Uterus (tissue), 4 donors: ENCODE measurements around the gene HACD2. TPM values are rescaled to one million over a fixed set of nuclear protein-coding genes. Genes with fewer than 3 reads are reported as not detected.

Source experiments
- DNase-seq, 2 donors: peaks; one replicate each; pipeline ENCODE4 v3.0.0-alpha.2; 2019 to 2020
- H3K27ac ChIP-seq, 2 donors: fragments of 200-600 bp; sonication (generic); 1 replicate in 1 of 2; 2 replicates in 1 of 2; pipeline ENCODE4 v1.5.1; 2016 to 2018
- H3K27me3 ChIP-seq, 2 donors: fragments of 200-600 bp; sonication (generic); one replicate each; pipeline ENCODE4 v1.5.1; 2018 to 2019; ENCODE audit warnings: control low read depth in 1 of 2
- H3K36me3 ChIP-seq, 2 donors: fragments of 200-600 bp; sonication (generic); one replicate each; pipeline ENCODE4 v1.5.1; 2019; ENCODE audit warnings: control low read depth in 1 of 2
- H3K4me1 ChIP-seq, 2 donors: fragments of 200-600 bp; sonication (generic); one replicate each; pipeline ENCODE4 v1.5.1; 2018 to 2019; ENCODE audit warnings: control low read depth in 1 of 2
- H3K4me3 ChIP-seq, 2 donors: fragments of 200-600 bp; sonication (generic); 1 replicate in 1 of 2; 2 replicates in 1 of 2; pipeline ENCODE4 v1.5.1; 2018 to 2019; ENCODE audit warnings: mild to moderate bottlenecking in 1 of 2
- H3K9me3 ChIP-seq, 2 donors: fragments of 200-600 bp; sonication (generic); one replicate each; pipeline ENCODE4 v1.5.1; 2019; ENCODE audit warnings: control low read depth in 1 of 2
- POLR2A ChIP-seq, 2 donors: fragments of 450-650 bp; IDR thresholded peaks; one replicate each; pipeline ENCODE4 v1.6.1; 2016; ENCODE audit warnings: antibody characterized with exemption in 2 of 2, mild to moderate bottlenecking in 1 of 2, moderate library complexity in 1 of 2
- intact Hi-C: fragments of 100-400 bp; cut with DNase I; formaldehyde crosslinking; loops from one replicate; pipeline ENCODE4 v1.15.1; 2023; ENCODE audit warnings: low total_unique reads
- total RNA-seq, 4 donors: library from RNA; depleted of rRNA in 3 of 4; stranded (reverse); fragments of >200 nt in 3 of 4; gene quantifications; one replicate each; pipeline versions ENCODE4 v1.1.0 to v1.2.4, GENCODE V29; 2014 to 2023
- TF ChIP-seq, protein P1 (sequence below), 4 experiments: fragments of 200-600 bp in 2 of 4; fragments of 450-650 bp in 2 of 4; sonication (generic) in 2 of 4; IDR thresholded peaks; one replicate each; pipeline ENCODE4 v1.5.1; 2016 to 2019; ENCODE audit warnings: antibody characterized with exemption in 4 of 4, mild to moderate bottlenecking in 2 of 4, moderate library complexity in 1 of 4
- donor health status: DM: yes; HTN: yes; CAD: no.

Gene HACD2
- total RNA-seq, 4 donors from 2014 or later, result 21.5 to 38.0 (median 28.8) TPM

DNA sequence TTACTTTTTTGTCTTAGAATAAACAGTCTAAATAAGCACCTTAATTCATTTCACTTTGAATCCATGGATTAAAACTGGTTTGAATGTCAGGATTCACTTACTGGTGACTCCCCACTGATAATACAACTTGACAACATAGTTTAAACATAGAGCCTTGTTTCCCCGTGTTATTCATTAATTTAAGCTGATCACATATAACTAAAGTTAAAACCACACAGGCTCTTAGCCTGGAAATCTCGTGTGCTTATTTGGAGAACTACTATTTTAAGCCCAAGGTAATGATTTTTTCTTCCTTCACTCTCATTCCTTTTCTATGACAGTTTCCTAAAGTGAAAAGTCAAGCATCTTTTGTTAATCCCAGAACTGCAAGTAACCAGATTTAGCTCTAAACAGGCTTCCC lies 64.2 kb downstream of the HACD2 start:
- no peaks in the 10 kb centered on the region for H3K4me1 ChIP-seq

GRCh38 chr3:123518892-123519485 lies 65.9 kb downstream of the HACD2 start:
- Histone ChIP-seq H3K9me3 (no peaks in the 10 kb centered on the region), H3K4me1 (no peaks in the 10 kb centered on the region), H3K4me3 (no peak overlapping the region), H3K36me3 (no peaks in the 10 kb centered on the region), H3K27me3 (no peaks in the 10 kb centered on the region), H3K27ac (no peak overlapping the region)
- no peak for TF ChIP-seq POLR2A (IDR thresholded peaks at IDR 0.05)
- TF ChIP-seq, protein P1, sequence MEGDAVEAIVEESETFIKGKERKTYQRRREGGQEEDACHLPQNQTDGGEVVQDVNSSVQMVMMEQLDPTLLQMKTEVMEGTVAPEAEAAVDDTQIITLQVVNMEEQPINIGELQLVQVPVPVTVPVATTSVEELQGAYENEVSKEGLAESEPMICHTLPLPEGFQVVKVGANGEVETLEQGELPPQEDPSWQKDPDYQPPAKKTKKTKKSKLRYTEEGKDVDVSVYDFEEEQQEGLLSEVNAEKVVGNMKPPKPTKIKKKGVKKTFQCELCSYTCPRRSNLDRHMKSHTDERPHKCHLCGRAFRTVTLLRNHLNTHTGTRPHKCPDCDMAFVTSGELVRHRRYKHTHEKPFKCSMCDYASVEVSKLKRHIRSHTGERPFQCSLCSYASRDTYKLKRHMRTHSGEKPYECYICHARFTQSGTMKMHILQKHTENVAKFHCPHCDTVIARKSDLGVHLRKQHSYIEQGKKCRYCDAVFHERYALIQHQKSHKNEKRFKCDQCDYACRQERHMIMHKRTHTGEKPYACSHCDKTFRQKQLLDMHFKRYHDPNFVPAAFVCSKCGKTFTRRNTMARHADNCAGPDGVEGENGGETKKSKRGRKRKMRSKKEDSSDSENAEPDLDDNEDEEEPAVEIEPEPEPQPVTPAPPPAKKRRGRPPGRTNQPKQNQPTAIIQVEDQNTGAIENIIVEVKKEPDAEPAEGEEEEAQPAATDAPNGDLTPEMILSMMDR (IDR thresholded peaks at IDR 0.05), result no peak
- no peak for DNase-seq
- intact Hi-C loops, result no loop called here

More for the DNA sequence above, 64.2 kb downstream of the HACD2 start:
- intact Hi-C loops, result no loop called here
- no peak for DNase-seq
- Histone ChIP-seq H3K9me3 (no peaks in the 10 kb centered on the region), H3K4me3 (no peak overlapping the region), H3K27ac (no peak overlapping the region), H3K36me3 (no peaks in the 10 kb centered on the region), H3K27me3 (no peaks in the 10 kb centered on the region)
- TF ChIP-seq POLR2A (IDR thresholded peaks at IDR 0.05), result no peak
- TF ChIP-seq, protein P1 (IDR thresholded peaks at IDR 0.05), result no peak

- no peaks in the 10 kb centered on the region for H3K4me1 ChIP-seq
- intact Hi-C loops, result no loop called here
- H3K27ac ChIP-seq, result no peak overlapping the region
- DNase-seq, result no peak
- H3K27me3 ChIP-seq, result no peaks in the 10 kb centered on the region
- no peak overlapping the region for H3K4me3 ChIP-seq
- no peaks in the 10 kb centered on the region for H3K9me3 ChIP-seq
- no peaks in the 10 kb centered on the region for H3K36me3 ChIP-seq
- TF ChIP-seq, protein P1 (IDR thresholded peaks at IDR 0.05), result no peak
- TF ChIP-seq POLR2A (IDR thresholded peaks at IDR 0.05), result no peak
Observed at GRCh38 chr3:123511726-123512125, 73.1 kb downstream of the HACD2 start.

DNA sequence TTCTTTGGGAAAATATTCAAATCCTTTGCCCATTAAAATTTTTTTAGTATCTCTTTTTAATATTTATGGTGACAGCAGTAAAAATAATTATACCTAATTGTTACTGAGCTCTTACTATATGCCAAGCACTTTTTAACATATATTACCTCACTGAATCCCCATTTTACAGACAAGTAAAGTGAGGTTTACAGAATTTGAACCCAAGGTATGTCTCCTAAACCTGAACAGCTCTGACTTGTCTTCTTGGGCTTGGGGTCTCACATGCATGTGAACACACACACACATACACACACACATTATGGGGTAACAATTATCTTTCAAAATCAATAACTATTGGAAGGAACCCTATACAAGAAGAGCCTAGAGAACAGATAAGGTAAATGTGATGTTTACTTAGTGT lies 73.8 kb downstream of the HACD2 start:
- H3K27ac ChIP-seq, result no peak overlapping the region
- H3K4me3 ChIP-seq, result no peak overlapping the region
- H3K9me3 ChIP-seq, result no peaks in the 10 kb centered on the region
- intact Hi-C loops, result no loop called here
- no peak for DNase-seq
- H3K36me3 ChIP-seq, result no peaks in the 10 kb centered on the region
- no peaks in the 10 kb centered on the region for H3K4me1 ChIP-seq
- TF ChIP-seq, protein P1 (IDR thresholded peaks at IDR 0.05), result no peak
- TF ChIP-seq POLR2A (IDR thresholded peaks at IDR 0.05), result no peak
- no peaks in the 10 kb centered on the region for H3K27me3 ChIP-seq

DNA sequence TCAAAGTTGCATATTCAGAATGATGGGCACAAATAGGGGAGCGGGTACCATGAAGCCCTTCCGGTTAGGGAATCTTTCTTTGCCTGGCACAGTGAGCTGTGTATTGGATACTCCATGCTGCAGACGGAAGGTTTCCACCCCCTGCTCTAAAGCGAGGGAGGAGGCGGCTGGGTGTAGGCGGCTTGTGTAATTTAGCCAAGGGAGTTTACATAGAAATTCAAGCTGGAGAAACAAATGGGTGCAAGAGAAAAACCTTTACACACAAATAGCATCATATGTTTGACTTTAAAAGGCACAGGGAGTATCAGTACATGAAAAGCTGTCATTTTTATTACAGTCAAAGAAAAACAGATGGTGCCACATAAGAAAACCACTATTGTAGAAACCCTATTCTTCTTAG lies 76.7 kb downstream of the HACD2 start:
- Histone ChIP-seq H3K27me3 (no peaks in the 10 kb centered on the region), H3K9me3 (no peaks in the 10 kb centered on the region), H3K27ac (peak overlapping the region in 1 of 2 donors; percentile 36), H3K4me1 (no peaks in the 10 kb centered on the region), H3K4me3 (no peak overlapping the region), H3K36me3 (no peaks in the 10 kb centered on the region)
- intact Hi-C loops, result no loop called here
- TF ChIP-seq, protein P1 (IDR thresholded peaks at IDR 0.05), result no peak
- TF ChIP-seq POLR2A (IDR thresholded peaks at IDR 0.05), result no peak
- no peak for DNase-seq
